OCI-LY1 (cell line): ENCODE data around the gene EFCAB7.

Source experiments
- CTCF ChIP-seq: fragments of 200-600 bp; sonication (generic), shearing (Covaris generic); IDR thresholded peaks from 2 replicates; pipeline ENCODE4 v1.5.1; 2017; ENCODE audit warnings: mild to moderate bottlenecking, antibody characterized with exemption, low read length, moderate library complexity, mixed read lengths
- EZH2 ChIP-seq: fragments of 200-600 bp; sonication (generic), shearing (Covaris generic); IDR thresholded peaks from 2 replicates; pipeline ENCODE4 v1.8.0; 2017; ENCODE audit warnings: borderline replicate concordance, mixed run types, mild to moderate bottlenecking, antibody characterized with exemption, low read length, moderate library complexity, mixed read lengths

GRCh38 chr1:63548877-63549276, 25.6 kb downstream of the EFCAB7 start:
- TF ChIP-seq CTCF (no peak), EZH2 (no peak)
